Measurements from ENCODE around the gene WAS. TPM values are rescaled to one million over a fixed set of nuclear protein-coding genes. Genes with fewer than 3 reads are reported as not detected.

Gene WAS
- total and polyA plus RNA-seq, 4 donors = 1.0 to 5.6 (median 4.1) TPM

Small RNA genes within 50 kb of the gene (small RNA-seq; reads per million reads assigned to genes)
- gene RNU6-1056P = not detected

Other genes starting within 250 kb of the WAS start
- gene SLC38A5, start 213.5 kb upstream of the WAS start, total RNA-seq = 10 to 100 TPM in 1 of 2 donors, under 1 TPM in 1; 0.25 to 81.3 TPM
- under 1 TPM; 0.38 to 0.53 TPM for gene SLC38A5, start 213.5 kb upstream of the WAS start, polyA plus RNA-seq
- gene FTSJ1, start 207.6 kb upstream of the WAS start, total RNA-seq = 10 to 100 TPM; 13.3 to 21.8 TPM
- 10 to 100 TPM; 14.3 to 19.6 TPM for gene FTSJ1, start 207.6 kb upstream of the WAS start, polyA plus RNA-seq
- 1 to 10 TPM in 1 of 2 donors, under 1 TPM in 1; 0.70 to 2.8 TPM for gene PORCN, start 174.8 kb upstream of the WAS start, total RNA-seq
- 1 to 10 TPM; 2.8 to 4.9 TPM for gene PORCN, start 174.8 kb upstream of the WAS start, polyA plus RNA-seq
- gene EBP, start 162.0 kb upstream of the WAS start, total RNA-seq = 100 to 1,000 TPM; 304 to 362 TPM
- gene EBP, start 162.0 kb upstream of the WAS start, polyA plus RNA-seq = 100 to 1,000 TPM; 376 to 474 TPM
- 1 to 10 TPM; 3.2 to 3.5 TPM for gene TBC1D25, start 144.1 kb upstream of the WAS start, total RNA-seq
- gene TBC1D25, start 144.1 kb upstream of the WAS start, polyA plus RNA-seq = 1 to 10 TPM; 2.6 to 5.8 TPM
- 10 to 100 TPM; 81.0 to 87.3 TPM for gene RBM3, start 109.3 kb upstream of the WAS start, total RNA-seq
- gene RBM3, start 109.3 kb upstream of the WAS start, polyA plus RNA-seq = 10 to 100 TPM; 28.6 to 43.2 TPM
- 10 to 100 TPM; 25.4 to 39.8 TPM for gene WDR13, start 86.3 kb upstream of the WAS start, total RNA-seq
- gene WDR13, start 86.3 kb upstream of the WAS start, polyA plus RNA-seq = 10 to 100 TPM; 37.2 to 73.7 TPM
- 1 to 10 TPM; 4.0 to 5.8 TPM for gene SUV39H1, start 12.9 kb downstream of the WAS start, total RNA-seq
- gene SUV39H1, start 12.9 kb downstream of the WAS start, polyA plus RNA-seq = 1 to 10 TPM; 3.2 to 3.5 TPM
- under 1 TPM in 1 of 2 donors, not detected in 1; 0.67 TPM for gene GLOD5, start 77.9 kb downstream of the WAS start, total RNA-seq
- 1 to 10 TPM; 2.1 to 3.4 TPM for gene GLOD5, start 77.9 kb downstream of the WAS start, polyA plus RNA-seq
- 10 to 100 TPM in 1 of 2 donors, not detected in 1; 39.9 TPM for gene GATA1, start 102.8 kb downstream of the WAS start, total RNA-seq
- gene GATA1, start 102.8 kb downstream of the WAS start, polyA plus RNA-seq = under 1 TPM in 1 of 2 donors, not detected in 1; 0.05 TPM
- gene HDAC6, start 118.3 kb downstream of the WAS start, total RNA-seq = 10 to 100 TPM; 48.1 to 80.5 TPM
- 10 to 100 TPM; 54.4 to 59.2 TPM for gene HDAC6, start 118.3 kb downstream of the WAS start, polyA plus RNA-seq
- gene ERAS, start 142.7 kb downstream of the WAS start, total RNA-seq = not detected
- not detected for gene ERAS, start 142.7 kb downstream of the WAS start, polyA plus RNA-seq
- gene PCSK1N, start 151.8 kb downstream of the WAS start, total RNA-seq = 1 to 10 TPM in 1 of 2 donors, under 1 TPM in 1; 0.08 to 5.4 TPM
- gene PCSK1N, start 151.8 kb downstream of the WAS start, polyA plus RNA-seq = 1 to 10 TPM in 1 of 2 donors, under 1 TPM in 1; 0.05 to 1.8 TPM
- gene TIMM17B, start 214.0 kb downstream of the WAS start, total RNA-seq = 10 to 100 TPM; 22.8 to 25.9 TPM
- 10 to 100 TPM; 34.2 to 53.1 TPM for gene TIMM17B, start 214.0 kb downstream of the WAS start, polyA plus RNA-seq
- 10 to 100 TPM; 22.0 to 34.6 TPM for gene PQBP1, start 214.1 kb downstream of the WAS start, total RNA-seq
- gene PQBP1, start 214.1 kb downstream of the WAS start, polyA plus RNA-seq = 10 to 100 TPM; 40.0 to 44.3 TPM
- 10 to 100 TPM; 10.0 to 15.5 TPM for gene SLC35A2, start 227.8 kb downstream of the WAS start, total RNA-seq
- 10 to 100 TPM; 13.3 to 26.9 TPM for gene SLC35A2, start 227.8 kb downstream of the WAS start, polyA plus RNA-seq
- gene PIM2, start 235.2 kb downstream of the WAS start, total RNA-seq = 10 to 100 TPM in 1 of 2 donors, 1 to 10 TPM in 1; 5.8 to 28.3 TPM
- gene PIM2, start 235.2 kb downstream of the WAS start, polyA plus RNA-seq = 1 to 10 TPM; 4.5 to 8.1 TPM

Measured in liver (tissue), 5 donors.